Pancreas (tissue), 10 donors: Measurements from ENCODE around the gene SEMG1. TPM values are rescaled to one million over a fixed set of nuclear protein-coding genes. Genes with fewer than 3 reads are reported as not detected.

Experiments
- ATAC-seq, 4 donors: fragments of 200-7000 bp; cut with Tn5 transposase; one replicate each; pipeline versions ENCODE4 v1.8.0 to v1.9.1; 2020; ENCODE audit warnings: mild to moderate bottlenecking in 4 of 4, moderate library complexity in 4 of 4
- DNase-seq, 6 donors: peaks; one replicate each; pipeline ENCODE4 v3.0.0-alpha.2; 2020
- FAIRE-seq: peaks from 2 replicates; lab custom pipeline; 2012; peaks lifted over from hg19 to GRCh38; lab: Jason Lieb, UNC
- H3K27ac ChIP-seq, 4 donors: fragments of 200-600 bp; sonication (generic); 1 replicate in 3 of 4; 2 replicates in 1 of 4; pipeline versions ENCODE4 v1.5.0 to v1.8.0; 2020
- H3K27me3 ChIP-seq, 4 donors: fragments of 200-600 bp; one replicate each; pipeline ENCODE4 v1.8.0; 2021
- H3K36me3 ChIP-seq, 3 donors: fragments of 200-600 bp; sonication (generic) in 1 of 3; one replicate each; pipeline versions ENCODE4 v1.5.0 to v1.8.0; 2020 to 2021
- H3K4me1 ChIP-seq, 3 donors: fragments of 200-600 bp; one replicate each; pipeline ENCODE4 v1.8.0; 2021
- H3K4me3 ChIP-seq, 4 donors: fragments of 200-600 bp; sonication (generic) in 2 of 4; one replicate each; pipeline versions ENCODE4 v1.5.0 to v1.8.0; 2020 to 2021
- H3K9me3 ChIP-seq, 4 donors: fragments of 200-600 bp; one replicate each; pipeline ENCODE4 v1.8.0; 2021
- CTCF ChIP-seq, 4 donors: fragments of 200-600 bp; sonication (generic) in 3 of 4; IDR thresholded peaks; one replicate each; pipeline versions ENCODE4 v1.5.0 to v1.8.0; 2021; ENCODE audit warnings: antibody characterized with exemption in 4 of 4
- WGBS, 2 donors: extraction: QIAGEN DNeasy Blood & Tissue Kit; methylation state at CpG; one replicate each; pipeline ENCODE4 v1.1.7; 2013; 5-methylcytosine and 5-hydroxymethylcytosine counted together
- intact Hi-C, 3 donors: fragments of 100-400 bp; cut with DNase I; formaldehyde crosslinking; loops; one replicate each; pipeline versions ENCODE4 v1.11.1 to v1.14.2; 2022
- polyA plus RNA-seq, 2 donors: library from polyadenylated mRNA; stranded (reverse); fragments of 200-250 nt; gene quantifications; one replicate each; pipeline ENCODE4 v1.2.3, GENCODE V29; 2013
- total RNA-seq, 6 donors: library from RNA; stranded (reverse); fragmentation: NEBNext Ultra II Directional in 4 of 6; extraction: Animal tissue kit (Norgen Biotek cat#: 25700) in 4 of 6; gene quantifications; one replicate each; pipeline versions ENCODE4 v1.2.1 to v1.2.4, GENCODE V29; 2021 to 2023
- donor health status: healthy with polysubstance abuse.
- donor health status: DM: no; HTN: no; CAD: no; lungs with moderate emphysema.
- donor health status: DM: no; HTN: no; CAD: no.
- donor health status: control.
- donor health status: control.
- donor health status: Bipolar disorder and iron deficiency.
- donor health status: DM: yes; HTN: yes; CAD: no.
- donor health status: DM: no; HTN: no; CAD: no.
- donor health status: DM: no; HTN: no; CAD: no.
- donor health status: DM: yes; HTN: yes; CAD: no.

Gene SEMG1
- total RNA-seq (not detected), polyA plus RNA-seq (not detected)

GRCh38 chr20:45206725-45207124 lies at the start of gene SEMG1:
Gene SEMG1, plus strand, starts transcription at chr20:45207033. Its CDS starts 21 bp downstream, at chr20:45207054.
- H3K4me3 ChIP-seq, result no peak within 1 kb of the TSS
- no peak within 1 kb of the TSS for H3K27ac ChIP-seq
- 0 to 22% methylated on average over 1 of the region's 1 CpG for WGBS, 2 donors
- H3K36me3 ChIP-seq, result no peaks in the 10 kb centered on the region
- H3K27me3 ChIP-seq, result peaks cover 0 to 4% (median 0%) of the 10 kb centered on the region in 4 donors
- DNase-seq (no peak), FAIRE-seq (no peak), ATAC-seq (no peak)
- intact Hi-C loops, result no loop called here
- H3K9me3 ChIP-seq, result no peaks in the 10 kb centered on the region
- TF ChIP-seq CTCF (IDR thresholded peaks at IDR 0.05), result no peak
- H3K4me1 ChIP-seq, result no peaks in the 10 kb centered on the region

GRCh38 chr20:45157962-45158361 lies 48.9 kb upstream of the SEMG1 start:
- H3K4me3 ChIP-seq, result no peak overlapping the region
- H3K36me3 ChIP-seq, result no peaks in the 10 kb centered on the region
- H3K9me3 ChIP-seq, result no peaks in the 10 kb centered on the region
- FAIRE-seq (no peak), ATAC-seq (peak; percentile 72 to 90 (median 88)), DNase-seq (peak in 2 of 6 donors; percentile 7 to 22)
- intact Hi-C loops, result no loop called here
- H3K27ac ChIP-seq, result peak overlapping the region in 3 of 4 donors; percentile 1 to 44 (median 23)
- TF ChIP-seq CTCF (IDR thresholded peaks at IDR 0.05), result no peak
- H3K27me3 ChIP-seq, result no peaks in the 10 kb centered on the region
- peaks cover 0 to 3% (median 0%) of the 10 kb centered on the region in 3 donors for H3K4me1 ChIP-seq
- WGBS, 2 donors, result 15 to 17% methylated on average over 1 of the region's 1 CpG

- WGBS, 2 donors, result 46 to 57% methylated on average over 1 of the region's 1 CpG
- no peak for TF ChIP-seq CTCF (IDR thresholded peaks at IDR 0.05)
Measured at GRCh38 chr20:45163083-45163803, 43.6 kb upstream of the SEMG1 start.

GRCh38 chr20:45164906-45165305 lies 41.9 kb upstream of the SEMG1 start:
- Histone ChIP-seq H3K4me1 (no peaks in the 10 kb centered on the region), H3K27ac (no peak overlapping the region), H3K9me3 (no peaks in the 10 kb centered on the region), H3K4me3 (no peak overlapping the region), H3K36me3 (no peaks in the 10 kb centered on the region), H3K27me3 (no peaks in the 10 kb centered on the region)
- ATAC-seq, result no peak
- intact Hi-C loops, result no loop called here
- FAIRE-seq, result no peak
- DNase-seq, result no peak
- 76 to 77% methylated on average over 1 of the region's 1 CpG for WGBS, 2 donors
- no peak for TF ChIP-seq CTCF (IDR thresholded peaks at IDR 0.05)

More at GRCh38 chr20:45163083-45163803, 43.6 kb upstream of the SEMG1 start:
- Histone ChIP-seq H3K36me3 (no peaks in the 10 kb centered on the region), H3K4me3 (no peak overlapping the region), H3K27ac (no peak overlapping the region), H3K27me3 (no peaks in the 10 kb centered on the region), H3K4me1 (no peaks in the 10 kb centered on the region), H3K9me3 (no peaks in the 10 kb centered on the region)
- FAIRE-seq (no peak), DNase-seq (no peak), ATAC-seq (no peak)
- intact Hi-C loops, result no loop called here

- WGBS, 2 donors, result 9 to 12% methylated on average over 1 of the region's 1 CpG
- ATAC-seq (no peak), DNase-seq (no peak), FAIRE-seq (no peak)
- TF ChIP-seq CTCF (IDR thresholded peaks at IDR 0.05), result no peak
- Histone ChIP-seq H3K9me3 (no peaks in the 10 kb centered on the region), H3K4me3 (no peak overlapping the region), H3K36me3 (no peaks in the 10 kb centered on the region), H3K27ac (no peak overlapping the region), H3K4me1 (no peaks in the 10 kb centered on the region), H3K27me3 (no peaks in the 10 kb centered on the region)
- intact Hi-C loops, result no loop called here
Measured at GRCh38 chr20:45173522-45173921, 33.3 kb upstream of the SEMG1 start.
